IPS-18a (cell line): ENCODE results near the gene KCNIP4.

Experiments used
- H3K27ac ChIP-seq: one replicate; pipeline ENCODE4 v1.5.1; 2013; ENCODE audit warnings: low read length
- H3K27me3 ChIP-seq: one replicate; pipeline ENCODE4 v1.6.1; 2013; ENCODE audit warnings: mild to moderate bottlenecking, low read length; ENCODE audit not compliant: control insufficient read depth, insufficient read depth
- H3K36me3 ChIP-seq: one replicate; pipeline ENCODE4 v1.6.1; 2013; ENCODE audit warnings: low read depth, low read length; ENCODE audit not compliant: control insufficient read depth
- H3K4me1 ChIP-seq: one replicate; pipeline ENCODE4 v1.6.1; 2013; ENCODE audit warnings: low read depth, low read length; ENCODE audit not compliant: control insufficient read depth
- H3K4me3 ChIP-seq: one replicate; pipeline ENCODE4 v1.5.1; 2013; ENCODE audit warnings: low read length
- H3K9ac ChIP-seq: one replicate; pipeline ENCODE4 v1.6.1; 2013; ENCODE audit warnings: mild to moderate bottlenecking, low read length, moderate library complexity
- H3K9me3 ChIP-seq: one replicate; pipeline ENCODE4 v1.6.1; 2013; ENCODE audit warnings: low read depth, low read length; ENCODE audit not compliant: control insufficient read depth

KCNIP4 gene

GRCh38 chr4:21876711-21877110 lies 71.9 kb downstream of the KCNIP4 start:
- Histone ChIP-seq H3K4me3 (no peak overlapping the region), H3K27me3 (no peaks in the 10 kb centered on the region), H3K27ac (no peak overlapping the region), H3K9ac (no peak overlapping the region), H3K9me3 (no peaks in the 10 kb centered on the region), H3K36me3 (no peaks in the 10 kb centered on the region), H3K4me1 (no peaks in the 10 kb centered on the region)

- Histone ChIP-seq H3K4me1 (peaks cover 9% of the 10 kb centered on the region), H3K27ac (no peak overlapping the region)
Measured at GRCh38 chr4:21873145-21873544, 75.4 kb downstream of the KCNIP4 start.

GRCh38 chr4:21872101-21872500 lies 76.5 kb downstream of the KCNIP4 start:
- no peaks in the 10 kb centered on the region for H3K36me3 ChIP-seq

More at GRCh38 chr4:21873145-21873544, 75.4 kb downstream of the KCNIP4 start:
- H3K4me3 ChIP-seq = no peak overlapping the region
- no peaks in the 10 kb centered on the region for H3K27me3 ChIP-seq
- H3K9me3 ChIP-seq = no peaks in the 10 kb centered on the region
- no peaks in the 10 kb centered on the region for H3K36me3 ChIP-seq
- no peak overlapping the region for H3K9ac ChIP-seq

GRCh38 chr4:21869978-21870745 lies 78.4 kb downstream of the KCNIP4 start:
- Histone ChIP-seq H3K4me1 (peaks cover 9% of the 10 kb centered on the region), H3K27ac (no peak overlapping the region), H3K9me3 (no peaks in the 10 kb centered on the region), H3K27me3 (no peaks in the 10 kb centered on the region), H3K4me3 (no peak overlapping the region), H3K9ac (no peak overlapping the region), H3K36me3 (no peaks in the 10 kb centered on the region)

More at GRCh38 chr4:21872101-21872500, 76.5 kb downstream of the KCNIP4 start:
- Histone ChIP-seq H3K9me3 (no peaks in the 10 kb centered on the region), H3K27me3 (no peaks in the 10 kb centered on the region), H3K9ac (no peak overlapping the region), H3K27ac (no peak overlapping the region), H3K4me3 (no peak overlapping the region), H3K4me1 (peaks cover 9% of the 10 kb centered on the region)

GRCh38 chr4:21864686-21865085 lies 83.9 kb downstream of the KCNIP4 start:
- Histone ChIP-seq H3K4me3 (no peak overlapping the region), H3K4me1 (peaks cover under 1% of the 10 kb centered on the region), H3K36me3 (no peaks in the 10 kb centered on the region), H3K9me3 (no peaks in the 10 kb centered on the region), H3K27ac (no peak overlapping the region), H3K9ac (no peak overlapping the region), H3K27me3 (no peaks in the 10 kb centered on the region)

GRCh38 chr4:21862917-21863316 lies 85.7 kb downstream of the KCNIP4 start:
- Histone ChIP-seq H3K9ac (no peak overlapping the region), H3K27me3 (no peaks in the 10 kb centered on the region), H3K27ac (no peak overlapping the region), H3K9me3 (no peaks in the 10 kb centered on the region), H3K36me3 (no peaks in the 10 kb centered on the region), H3K4me1 (no peaks in the 10 kb centered on the region), H3K4me3 (no peak overlapping the region)

GRCh38 chr4:21858971-21859370 lies 89.6 kb downstream of the KCNIP4 start:
- H3K36me3 ChIP-seq = no peaks in the 10 kb centered on the region
- no peak overlapping the region for H3K4me3 ChIP-seq
- no peaks in the 10 kb centered on the region for H3K4me1 ChIP-seq
- no peaks in the 10 kb centered on the region for H3K27me3 ChIP-seq
- no peaks in the 10 kb centered on the region for H3K9me3 ChIP-seq
- no peak overlapping the region for H3K27ac ChIP-seq
- H3K9ac ChIP-seq = no peak overlapping the region

GRCh38 chr4:21856754-21857153 lies 91.8 kb downstream of the KCNIP4 start:
- no peaks in the 10 kb centered on the region for H3K27me3 ChIP-seq
- no peaks in the 10 kb centered on the region for H3K36me3 ChIP-seq
- H3K4me1 ChIP-seq = no peaks in the 10 kb centered on the region
- H3K27ac ChIP-seq = no peak overlapping the region
- H3K9me3 ChIP-seq = no peaks in the 10 kb centered on the region
- no peak overlapping the region for H3K9ac ChIP-seq
- H3K4me3 ChIP-seq = no peak overlapping the region

GRCh38 chr4:21856301-21856700 lies 92.3 kb downstream of the KCNIP4 start:
- H3K9me3 ChIP-seq = no peaks in the 10 kb centered on the region
- no peaks in the 10 kb centered on the region for H3K27me3 ChIP-seq

GRCh38 chr4:21849077-21849476 lies 99.5 kb downstream of the KCNIP4 start:
- no peak overlapping the region for H3K27ac ChIP-seq
- no peaks in the 10 kb centered on the region for H3K36me3 ChIP-seq
- H3K4me3 ChIP-seq = no peak overlapping the region
- H3K9me3 ChIP-seq = no peaks in the 10 kb centered on the region
- no peaks in the 10 kb centered on the region for H3K27me3 ChIP-seq
- peaks cover 7% of the 10 kb centered on the region for H3K4me1 ChIP-seq
- no peak overlapping the region for H3K9ac ChIP-seq

More at GRCh38 chr4:21856301-21856700, 92.3 kb downstream of the KCNIP4 start:
- H3K9ac ChIP-seq = no peak overlapping the region
- H3K4me1 ChIP-seq = no peaks in the 10 kb centered on the region
- no peak overlapping the region for H3K27ac ChIP-seq
- no peak overlapping the region for H3K4me3 ChIP-seq
- H3K36me3 ChIP-seq = no peaks in the 10 kb centered on the region

- H3K36me3 ChIP-seq = no peaks in the 10 kb centered on the region
- H3K4me1 ChIP-seq = peaks cover 7% of the 10 kb centered on the region
- no peak overlapping the region for H3K4me3 ChIP-seq
- H3K9ac ChIP-seq = no peak overlapping the region
- no peaks in the 10 kb centered on the region for H3K27me3 ChIP-seq
- H3K27ac ChIP-seq = no peak overlapping the region
- no peaks in the 10 kb centered on the region for H3K9me3 ChIP-seq
Measured at GRCh38 chr4:21848021-21848420, 100.6 kb downstream of the KCNIP4 start.

- no peak overlapping the region for H3K27ac ChIP-seq
- H3K4me3 ChIP-seq = no peak overlapping the region
Measured at GRCh38 chr4:21845663-21846062, 102.9 kb downstream of the KCNIP4 start.

More at GRCh38 chr4:21845663-21846062, 102.9 kb downstream of the KCNIP4 start:
- Histone ChIP-seq H3K27me3 (no peaks in the 10 kb centered on the region), H3K36me3 (no peaks in the 10 kb centered on the region), H3K9me3 (no peaks in the 10 kb centered on the region), H3K9ac (no peak overlapping the region), H3K4me1 (peaks cover 7% of the 10 kb centered on the region)
